ENCODE results near the gene LIN28A. TPM values are rescaled to one million over a fixed set of nuclear protein-coding genes. Genes with fewer than 3 reads are reported as not detected.
"Not testable (repeated sequence)": the region's sequence is repeated elsewhere in the genome, so short reads cannot be mapped to it uniquely, and the experiment has no call there.

LIN28A gene
- total RNA-seq, 1 experiment from 2014 or later = 1,289 TPM

- Histone ChIP-seq H3K4me2 (ENCODE audit: insufficient read depth, insufficient read length, low read length) (no peak overlapping the region), H3K56ac (ENCODE audit: insufficient read length, low read depth, low read length) (no peak overlapping the region), H3K4me1 (ENCODE audit: insufficient read depth, low read length) (no peaks in the 10 kb centered on the region), H2BK5ac (ENCODE audit: insufficient read length, low read length) (no peak overlapping the region), H3K27me3 (ENCODE audit: insufficient read depth, low read length) (no peaks in the 10 kb centered on the region; the same call in 1 of the 2 replicates), H3K23me2 (ENCODE audit: insufficient read length, low read depth, low read length, poor library complexity, severe bottlenecking) (no peaks in the 10 kb centered on the region), H2BK12ac (ENCODE audit: insufficient read length, low read depth, low read length) (no peak overlapping the region), H2AFZ (ENCODE audit: low read length) (no peak overlapping the region), H3K79me1 (ENCODE audit: insufficient read depth, low read depth, low read length, poor library complexity, severe bottlenecking) (no peaks in the 10 kb centered on the region), H2BK20ac (ENCODE audit: low read depth, low read length, poor library complexity, severe bottlenecking) (no peak overlapping the region), H4K5ac (ENCODE audit: insufficient read length, low read depth, low read length) (no peak overlapping the region), H3K23ac (ENCODE audit: insufficient read length, low read depth, low read length) (no peak overlapping the region), H3K14ac (ENCODE audit: insufficient read depth, low read length) (no peak overlapping the region), H3K18ac (ENCODE audit: insufficient read length, low read depth, low read length) (no peak overlapping the region), H3K9me3 (ENCODE audit: control insufficient read depth, low read depth, low read length) (no peaks in the 10 kb centered on the region), H4K91ac (ENCODE audit: insufficient read length, low read depth, low read length) (no peak overlapping the region), H3K9ac (ENCODE audit: extremely low read depth, insufficient read length, low read length) (no peak overlapping the region), H3K79me2 (ENCODE audit: insufficient read depth, low read length) (no peaks in the 10 kb centered on the region), H3K27ac (ENCODE audit: insufficient read length, low read depth, low read length) (no peak overlapping the region), H2AK5ac (ENCODE audit: insufficient read length, low read length) (no peak overlapping the region), H4K20me1 (ENCODE audit: control insufficient read depth, insufficient read depth, insufficient read length) (no peaks in the 10 kb centered on the region), H2BK15ac (ENCODE audit: low read depth, low read length) (no peak overlapping the region), H3K4ac (ENCODE audit: low read depth, low read length) (no peak overlapping the region), H2BK120ac (ENCODE audit: low read depth, low read length, poor library complexity, severe bottlenecking) (no peak overlapping the region), H4K8ac (replicated peaks; ENCODE audit: insufficient read length, low read depth, low read length) (no peak overlapping the region), H3T11ph (ENCODE audit: low read length) (no peak overlapping the region)
- Mint-ChIP-seq H3K27me3 (ENCODE audit: low read depth) (peaks cover 5% of the 10 kb centered on the region; the same call in 1 of the 2 replicates), H3K27ac (no peak overlapping the region), H3K9me3 (peaks cover 0 to 3% of the 10 kb centered on the region in 2 experiments; a peak in 3 of 5 replicates), H3K36me3 (ENCODE audit: insufficient read depth in 1 of 3, low read depth in 3 of 3) (no peaks in the 10 kb centered on the region), H3K4me1 (peaks cover 15 to 17% of the 10 kb centered on the region in 2 experiments), H3K4me3 (no peak overlapping the region; a peak in 1 of 5 replicates)
- WGBS (ENCODE audit: extremely low coverage, insufficient read length, low lambda C conversion rate) = no CpG with 5 or more reads among the region's 2 CpGs
- TF ChIP-seq CTCF (conservative IDR thresholded peaks at IDR 0.05) = no peak
- no peak for DNase-seq
These were observed 36.8 kb upstream of the LIN28A start for GRCh38 chr1:26373789-26374188.

GRCh38 chr1:26374361-26374760 lies 36.3 kb upstream of the LIN28A start:
- H3K79me1 ChIP-seq (ENCODE audit: insufficient read depth, low read depth, low read length, poor library complexity, severe bottlenecking); H3K27ac Mint-ChIP-seq; H3K18ac ChIP-seq (ENCODE audit: insufficient read length, low read depth, low read length); H4K8ac ChIP-seq (replicated peaks; ENCODE audit: insufficient read length, low read depth, low read length); H4K20me1 ChIP-seq (ENCODE audit: control insufficient read depth, insufficient read depth, insufficient read length); H2BK5ac ChIP-seq (ENCODE audit: insufficient read length, low read length); H2BK12ac ChIP-seq (ENCODE audit: insufficient read length, low read depth, low read length); H3K14ac ChIP-seq (ENCODE audit: insufficient read depth, low read length); H3K4me1 ChIP-seq (ENCODE audit: insufficient read depth, low read length); H4K5ac ChIP-seq (ENCODE audit: insufficient read length, low read depth, low read length); DNase-seq; H2BK15ac ChIP-seq (ENCODE audit: low read depth, low read length); H3K56ac ChIP-seq (ENCODE audit: insufficient read length, low read depth, low read length); H3K36me3 Mint-ChIP-seq (ENCODE audit: insufficient read depth in 1 of 3, low read depth in 3 of 3); H3K9me3 ChIP-seq (ENCODE audit: control insufficient read depth, low read depth, low read length); H3K9ac ChIP-seq (ENCODE audit: extremely low read depth, insufficient read length, low read length); H3K23ac ChIP-seq (ENCODE audit: insufficient read length, low read depth, low read length); H2BK120ac ChIP-seq (ENCODE audit: low read depth, low read length, poor library complexity, severe bottlenecking); H3K27me3 ChIP-seq (ENCODE audit: insufficient read depth, low read length); H2AK5ac ChIP-seq (ENCODE audit: insufficient read length, low read length); H3K9me3 Mint-ChIP-seq; H3K4me2 ChIP-seq (ENCODE audit: insufficient read depth, insufficient read length, low read length); H4K91ac ChIP-seq (ENCODE audit: insufficient read length, low read depth, low read length); H3K79me2 ChIP-seq (ENCODE audit: insufficient read depth, low read length); H3K27ac ChIP-seq (ENCODE audit: insufficient read length, low read depth, low read length); H3K4me3 Mint-ChIP-seq; H3K23me2 ChIP-seq (ENCODE audit: insufficient read length, low read depth, low read length, poor library complexity, severe bottlenecking); H2AFZ ChIP-seq (ENCODE audit: low read length); H3K27me3 Mint-ChIP-seq (ENCODE audit: low read depth); H3K4ac ChIP-seq (ENCODE audit: low read depth, low read length); H3T11ph ChIP-seq (ENCODE audit: low read length); H2BK20ac ChIP-seq (ENCODE audit: low read depth, low read length, poor library complexity, severe bottlenecking): not testable (repeated sequence)
- peaks cover 15 to 17% of the 10 kb centered on the region in 2 experiments for H3K4me1 Mint-ChIP-seq
- no CpG with 5 or more reads among the region's 2 CpGs for WGBS (ENCODE audit: extremely low coverage, insufficient read length, low lambda C conversion rate)
